DMS 273 treated with DMSO at 0.1 percent for 48 hours (cell line): ENCODE data around the gene TBX15.
"Not testable (repeated sequence)": the region's sequence is repeated elsewhere in the genome, so short reads cannot be mapped to it uniquely, and the experiment has no call there.

Experiments
- DNase-seq: peaks from one replicate; lab custom pipeline; 2025; lab: John Stamatoyannopoulos, UW

Gene TBX15

GRCh38 chr1:118926261-118926660 lies 61.9 kb downstream of the TBX15 start:
- DNase-seq: no peak

GRCh38 chr1:118925651-118926050 lies 62.5 kb downstream of the TBX15 start:
- no peak for DNase-seq

- no peak for DNase-seq
Observed at GRCh38 chr1:118923319-118923718, 64.8 kb downstream of the TBX15 start.

- no peak for DNase-seq
Observed at GRCh38 chr1:118921994-118922393, 66.1 kb downstream of the TBX15 start.

GRCh38 chr1:118920124-118920717 lies 67.9 kb downstream of the TBX15 start:
- DNase-seq: no peak

- DNase-seq: no peak
Observed at GRCh38 chr1:118918940-118919259, 69.2 kb downstream of the TBX15 start.

- no peak for DNase-seq
Observed at GRCh38 chr1:118918230-118918939, 69.8 kb downstream of the TBX15 start.

GRCh38 chr1:118916346-118916745 lies 71.8 kb downstream of the TBX15 start:
- not testable (repeated sequence) for DNase-seq

GRCh38 chr1:118914379-118915161 lies 73.6 kb downstream of the TBX15 start:
- DNase-seq: no peak

GRCh38 chr1:118913818-118914217 lies 74.3 kb downstream of the TBX15 start:
- no peak for DNase-seq

GRCh38 chr1:118912574-118912973 lies 75.6 kb downstream of the TBX15 start:
- no peak for DNase-seq

GRCh38 chr1:118911571-118911970 lies 76.6 kb downstream of the TBX15 start:
- DNase-seq: no peak

- no peak for DNase-seq
Observed at GRCh38 chr1:118907466-118907865, 80.7 kb downstream of the TBX15 start.

- DNase-seq: no peak
Observed at GRCh38 chr1:118905671-118906070, 82.5 kb downstream of the TBX15 start.

- no peak for DNase-seq
Observed at GRCh38 chr1:118905196-118905595, 82.9 kb downstream of the TBX15 start.

- no peak for DNase-seq
Observed at GRCh38 chr1:118902711-118903191, 85.4 kb downstream of the TBX15 start.

- no peak for DNase-seq
Observed at GRCh38 chr1:118902299-118902698, 85.8 kb downstream of the TBX15 start.

GRCh38 chr1:118900643-118901440 lies 87.3 kb downstream of the TBX15 start:
- DNase-seq: no peak

GRCh38 chr1:118899340-118899739 lies 88.8 kb downstream of the TBX15 start:
- DNase-seq: no peak

- DNase-seq: no peak
Observed at GRCh38 chr1:118898712-118899111, 89.4 kb downstream of the TBX15 start.

GRCh38 chr1:118896416-118896815 lies 91.7 kb downstream of the TBX15 start:
- DNase-seq: no peak

- no peak for DNase-seq
Observed at GRCh38 chr1:118894836-118895235, 93.3 kb downstream of the TBX15 start.
